Neural cell (in vitro differentiated cells): Measurements from ENCODE around the gene GNA12. TPM values are rescaled to one million over a fixed set of nuclear protein-coding genes. Genes with fewer than 3 reads are reported as not detected.

Source experiments
- H2AFZ ChIP-seq: fragments of 200-600, 300-800 bp; sonication (generic), shearing (Covaris generic); 2 replicates; pipeline ENCODE4 v1.6.0; 2014; ENCODE audit warnings: low read depth, mild to moderate bottlenecking, antibody characterized with exemption, low read length, moderate library complexity
- H3F3A ChIP-seq: fragments of 200-600 bp; shearing (Covaris generic); 2 replicates; pipeline ENCODE4 v1.6.1; 2016; ENCODE audit warnings: mild to moderate bottlenecking, moderate library complexity, mixed read lengths, antibody characterized with exemption, low read length; ENCODE audit not compliant: insufficient read depth, poor library complexity, severe bottlenecking
- H3K27ac ChIP-seq: fragments of 200-600, 300-800 bp; sonication (generic), shearing (Covaris generic); 2 replicates; pipeline ENCODE4 v1.5.1; 2014; ENCODE audit warnings: mild to moderate bottlenecking, low read length, moderate library complexity
- H3K27me3 ChIP-seq: fragments of 300-800, 200-600 bp; sonication (generic), shearing (Covaris generic); 2 replicates; pipeline ENCODE4 v1.6.0; 2014; ENCODE audit warnings: mild to moderate bottlenecking, low read depth, low read length, moderate library complexity; ENCODE audit not compliant: insufficient read depth
- H3K36me3 ChIP-seq: fragments of 300-800, 200-600 bp; sonication (generic), shearing (Covaris generic); 2 replicates; pipeline ENCODE4 v1.5.1; 2014; ENCODE audit warnings: mild to moderate bottlenecking, antibody characterized with exemption, low read length, moderate library complexity; ENCODE audit not compliant: insufficient read depth
- H3K4me2 ChIP-seq: fragments of 300-800, 200-600 bp; sonication (generic), shearing (Covaris generic); 2 replicates; pipeline ENCODE4 v1.6.0; 2014; ENCODE audit warnings: mild to moderate bottlenecking, low read length
- H3K4me3 ChIP-seq: fragments of 300-800, 200-600 bp; sonication (generic), shearing (Covaris generic); 2 replicates; pipeline ENCODE4 v1.5.1; 2014; ENCODE audit warnings: mild to moderate bottlenecking, low read length, moderate library complexity
- H3K79me2 ChIP-seq: fragments of 200-600 bp; shearing (Covaris generic); replicated peaks from 2 replicates; pipeline ENCODE4 v1.6.0; 2014; ENCODE audit warnings: mild to moderate bottlenecking, low read length, moderate library complexity; ENCODE audit not compliant: insufficient read depth
- H3K9ac ChIP-seq: fragments of 300-800, 200-600 bp; sonication (generic), shearing (Covaris generic); 2 replicates; pipeline ENCODE4 v1.6.1; 2016; ENCODE audit warnings: mild to moderate bottlenecking, low read length, mixed read lengths
- H3K9me2 ChIP-seq: fragments of 200-600 bp; shearing (Covaris generic); 2 replicates; pipeline ENCODE4 v1.6.1; 2016; ENCODE audit warnings: mild to moderate bottlenecking, low read length, mixed read lengths; ENCODE audit not compliant: insufficient read depth
- H3K9me3 ChIP-seq: fragments of 200-600, 300-800 bp; sonication (generic), shearing (Covaris generic); 2 replicates; pipeline ENCODE4 v1.6.1; 2016; ENCODE audit warnings: mild to moderate bottlenecking, mixed run types, low read length, moderate library complexity, mixed read lengths
- H4K20me1 ChIP-seq: fragments of 200-600 bp; shearing (Covaris generic); 2 replicates; pipeline ENCODE4 v1.6.1; 2016; ENCODE audit warnings: mild to moderate bottlenecking, mixed run types; ENCODE audit not compliant: insufficient read depth
- CTCF ChIP-seq: fragments of 450-650 bp; IDR thresholded peaks from 2 replicates; pipeline ENCODE4 v1.5.1; 2014; ENCODE audit warnings: antibody characterized with exemption, mild to moderate bottlenecking, moderate library complexity; ENCODE audit not compliant: poor library complexity, severe bottlenecking
- EP300 ChIP-seq: fragments of 450-650 bp; conservative IDR thresholded peaks from 2 replicates; pipeline ENCODE4 v1.6.1; 2014; ENCODE audit warnings: antibody characterized with exemption, mild to moderate bottlenecking, moderate library complexity; ENCODE audit not compliant: poor library complexity, severe bottlenecking
- EZH2 ChIP-seq: fragments of 200-600, 300-800 bp; shearing (Covaris generic), sonication (generic); IDR thresholded peaks from 2 replicates; pipeline ENCODE4 v1.6.1; 2014; ENCODE audit warnings: antibody characterized with exemption, low read length, borderline replicate concordance, mild to moderate bottlenecking; ENCODE audit not compliant: insufficient read depth, poor library complexity, severe bottlenecking
- MXI1 ChIP-seq: fragments of 450-650 bp; conservative IDR thresholded peaks from 2 replicates; pipeline ENCODE4 v1.6.1; 2014; ENCODE audit warnings: antibody characterized with exemption, mild to moderate bottlenecking; ENCODE audit not compliant: poor library complexity, severe bottlenecking
- POLR2AphosphoS5 ChIP-seq: IDR thresholded peaks from 2 replicates; pipeline ENCODE4 v1.6.1; 2012
- RAD21 ChIP-seq: fragments of 450-650 bp; conservative IDR thresholded peaks from 2 replicates; pipeline ENCODE4 v1.6.1; 2014; ENCODE audit warnings: antibody characterized with exemption, mild to moderate bottlenecking, moderate library complexity
- REST ChIP-seq: IDR thresholded peaks from 2 replicates; pipeline ENCODE4 v1.6.1; 2012; ENCODE audit warnings: borderline replicate concordance
- SMC3 ChIP-seq: fragments of 450-650 bp; conservative IDR thresholded peaks from 2 replicates; pipeline ENCODE4 v1.6.1; 2014; ENCODE audit warnings: antibody characterized with exemption, mild to moderate bottlenecking, moderate library complexity; ENCODE audit not compliant: poor library complexity
- TAF1 ChIP-seq: IDR thresholded peaks from 2 replicates; pipeline ENCODE4 v1.6.1; 2012; ENCODE audit warnings: low read depth
- polyA plus RNA-seq: library from polyadenylated mRNA; depleted of rRNA; stranded (reverse); fragments of >200 nt; gene quantifications from 2 replicates; pipeline ENCODE4 v1.2.3, GENCODE V29; 2014

The GNA12 gene
- polyA plus RNA-seq, 1 donor from 2014 or later, result 15.5 TPM

GRCh38 chr7:2774280-2774679 is 69.8 kb downstream of the GNA12 start:
- no peak overlapping the region for H3K27ac ChIP-seq
- H3F3A ChIP-seq, result no peaks in the 10 kb centered on the region
- TF ChIP-seq MXI1 (no peak), CTCF (no peak), EZH2 (no peak), POLR2AphosphoS5 (no peak), TAF1 (no peak), REST (no peak), EP300 (no peak), RAD21 (no peak), SMC3 (no peak)
- H3K9me3 ChIP-seq, result no peaks in the 10 kb centered on the region
- no peak overlapping the region for H2AFZ ChIP-seq
- no peak overlapping the region for H3K4me3 ChIP-seq
- H3K36me3 ChIP-seq, result peaks cover 11% of the 10 kb centered on the region
- H3K79me2 ChIP-seq, result no peaks in the 10 kb centered on the region
- no peaks in the 10 kb centered on the region for H3K9me2 ChIP-seq
- no peaks in the 10 kb centered on the region for H3K27me3 ChIP-seq
- no peaks in the 10 kb centered on the region for H4K20me1 ChIP-seq
- no peak overlapping the region for H3K9ac ChIP-seq
- H3K4me2 ChIP-seq, result no peak overlapping the region

GRCh38 chr7:2773608-2774007 is 70.5 kb downstream of the GNA12 start:
- Histone ChIP-seq H2AFZ (no peak overlapping the region), H3K27ac (no peak overlapping the region), H4K20me1 (no peaks in the 10 kb centered on the region), H3K9ac (no peak overlapping the region), H3K79me2 (no peaks in the 10 kb centered on the region), H3K4me3 (no peak overlapping the region), H3K36me3 (peaks cover 11% of the 10 kb centered on the region), H3K9me2 (no peaks in the 10 kb centered on the region), H3K4me2 (no peak overlapping the region), H3K9me3 (no peaks in the 10 kb centered on the region), H3F3A (no peaks in the 10 kb centered on the region), H3K27me3 (no peaks in the 10 kb centered on the region)
- TF ChIP-seq MXI1 (no peak), TAF1 (no peak), POLR2AphosphoS5 (no peak), EZH2 (no peak), RAD21 (no peak)
